Measurements from ENCODE around the gene PLA1A. TPM values are rescaled to one million over a fixed set of nuclear protein-coding genes. Genes with fewer than 3 reads are reported as not detected.

The PLA1A gene
- total RNA-seq, 1 donor from 2014 or later: 0.12 TPM

Other genes with a start within 250 kb of the PLA1A start
- gene TMEM39A, start 134.3 kb upstream of the PLA1A start, total RNA-seq: 50.4 and 55.0 TPM in 2 replicates
- 35.5 and 35.7 TPM in 2 replicates for gene POGLUT1, start 128.9 kb upstream of the PLA1A start, total RNA-seq
- gene TIMMDC1, start 99.3 kb upstream of the PLA1A start, total RNA-seq: 63.3 and 69.3 TPM in 2 replicates
- gene CD80, start 38.3 kb upstream of the PLA1A start, total RNA-seq: 17.7 and 20.7 TPM in 2 replicates
- gene ADPRH, start 18.4 kb upstream of the PLA1A start, total RNA-seq: 3.9 and 5.8 TPM in 2 replicates
- 2.0 and 2.3 TPM in 2 replicates for gene POPDC2, start 62.7 kb downstream of the PLA1A start, total RNA-seq
- gene COX17, start 79.5 kb downstream of the PLA1A start, total RNA-seq: 48.8 and 55.6 TPM in 2 replicates
- 0.17 and 0.20 TPM in 2 replicates for gene CFAP91, start 105.1 kb downstream of the PLA1A start, total RNA-seq
- not detected in 2 replicates for gene NR1I2, start 184.2 kb downstream of the PLA1A start, total RNA-seq

Measured in T-helper 1 cell treated with Interleukin-12 subunit alpha and Interleukin-12 subunit beta and Interleukin-4 antibody, amounts not matched to agents 30 ng/mL and 1 ng/mL, for 36 hours (primary cell).